ENCODE data around the gene TMEM168.

DNA sequence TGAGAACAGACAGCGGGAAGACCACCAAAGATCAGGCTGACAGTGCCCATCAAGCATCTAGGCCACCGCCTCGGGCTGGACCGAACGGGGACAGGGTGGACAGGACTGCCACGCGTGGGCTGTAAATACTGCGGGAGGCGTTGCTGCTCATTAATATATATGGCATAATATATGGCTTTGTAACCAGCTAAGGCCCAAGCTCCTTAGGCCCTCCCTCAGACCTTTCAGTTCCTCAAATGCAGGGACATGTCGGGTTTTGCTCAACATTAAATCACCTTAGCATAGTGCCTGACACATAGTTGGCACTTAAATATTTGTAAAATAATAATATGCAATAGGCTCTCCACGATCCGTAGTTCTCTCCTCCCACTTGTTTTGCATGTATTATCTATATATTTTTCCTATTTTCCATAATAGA, 402 bp upstream of the TMEM168 start:
- TF ChIP-seq POLR2AphosphoS5 (IDR thresholded peaks at IDR 0.05) (no peak), CTCF (IDR thresholded peaks at IDR 0.05) (no peak), EP300 (IDR thresholded peaks at IDR 0.05) (no peak)
